SK-N-SH (cell line): Measurements from ENCODE around the gene ELN. TPM values are rescaled to one million over a fixed set of nuclear protein-coding genes. Genes with fewer than 3 reads are reported as not detected.

Experiments used
- CTCF ChIA-PET: fragments of 300-600, 350-600 bp; formaldehyde crosslinking; extraction: SDS; loops from one replicate; lab custom pipeline; 2021; lab: Yijun Ruan, JAX
- POLR2A ChIA-PET: fragments of 350-600 bp; sonication (Branson Sonifier 250); formaldehyde crosslinking; extraction: SDS; loops from one replicate; lab custom pipeline; 2020; ENCODE audit warnings: antibody characterized with exemption, inconsistent platforms; lab: Yijun Ruan, JAX
- DNase-seq: peaks from one replicate; pipeline ENCODE4 v3.0.0; 2012
- H2AFZ ChIP-seq: fragments of 200-600 bp; sonication (generic); 2 replicates; pipeline ENCODE4 v1.8.1; 2016; ENCODE audit warnings: antibody characterized with exemption, mild to moderate bottlenecking, low read depth
- H3F3A ChIP-seq: fragments of 200-600 bp; sonication (generic); replicated peaks from 2 replicates; pipeline ENCODE3; 2016; ENCODE audit warnings: antibody characterized with exemption, mild to moderate bottlenecking; ENCODE audit not compliant: insufficient read depth
- H3K27ac ChIP-seq, 2 experiments: fragments of 200-500 bp in 1 of 2; fragments of 200-600 bp in 1 of 2; sonication (Bioruptor generic) in 1 of 2; sonication (generic), shearing (Covaris generic) in 1 of 2; 2 replicates each; pipeline versions ENCODE4 v1.5.1 to v1.6.1; 2014 to 2016; ENCODE audit warnings: low read depth in 2 of 2, inconsistent platforms in 1 of 2, low read length in 1 of 2, mild to moderate bottlenecking in 1 of 2, mixed read lengths in 1 of 2
- H3K27me3 ChIP-seq: fragments of 200-600 bp; sonication (generic), shearing (Covaris generic); 2 replicates; pipeline ENCODE4 v1.6.1; 2016; ENCODE audit warnings: mixed run types; ENCODE audit not compliant: insufficient read depth
- H3K36me3 ChIP-seq, 2 experiments: fragments of 200-500 bp in 1 of 2; fragments of 200-600 bp in 1 of 2; sonication (Bioruptor generic) in 1 of 2; sonication (generic) in 1 of 2; replicated peaks in 1 of 2; 2 replicates each; pipeline versions ENCODE3 to v1.5.1; 2014 to 2016; ENCODE audit warnings: low read length in 1 of 2, mild to moderate bottlenecking in 1 of 2; ENCODE audit not compliant: insufficient read depth in 2 of 2, control insufficient read depth in 1 of 2
- H3K4me1 ChIP-seq, 2 experiments: fragments of 200-500 bp in 1 of 2; fragments of 200-600 bp in 1 of 2; sonication (Bioruptor generic) in 1 of 2; sonication (generic), shearing (Covaris generic) in 1 of 2; 2 replicates each; pipeline versions ENCODE4 v1.5.1 to v1.6.1; 2014 to 2016; ENCODE audit warnings: low read depth in 1 of 2, low read length in 1 of 2, mixed run types in 1 of 2; ENCODE audit not compliant: insufficient read depth in 2 of 2, control insufficient read depth in 1 of 2
- H3K4me2 ChIP-seq: fragments of 200-600 bp; sonication (generic), shearing (Covaris generic); 2 replicates; pipeline ENCODE4 v1.6.1; 2017; ENCODE audit warnings: mixed run types
- H3K4me3 ChIP-seq, 2 experiments: fragments of 200-500 bp in 1 of 2; fragments of 200-600 bp in 1 of 2; sonication (Bioruptor generic) in 1 of 2; sonication (generic), shearing (Covaris generic) in 1 of 2; 2 replicates each; pipeline versions ENCODE4 v1.5.1 to v1.8.1; 2014 to 2016; ENCODE audit warnings: low read depth in 2 of 2, inconsistent platforms in 1 of 2, low read length in 1 of 2, mild to moderate bottlenecking in 1 of 2, mixed read lengths in 1 of 2, moderate library complexity in 1 of 2
- H3K79me2 ChIP-seq: fragments of 200-600 bp; sonication (generic); 2 replicates; pipeline ENCODE4 v1.8.1; 2017; ENCODE audit warnings: mild to moderate bottlenecking; ENCODE audit not compliant: insufficient read depth
- H3K9ac ChIP-seq: fragments of 200-600 bp; sonication (generic); 2 replicates; pipeline ENCODE4 v1.6.1; 2017; ENCODE audit warnings: mixed run types
- H3K9me2 ChIP-seq: fragments of 200-600 bp; sonication (generic); 2 replicates; pipeline ENCODE4 v1.6.1; 2017; ENCODE audit warnings: mixed run types
- H3K9me3 ChIP-seq: fragments of 200-600 bp; sonication (generic); 2 replicates; pipeline ENCODE4 v1.6.1; 2017; ENCODE audit warnings: mixed run types, mild to moderate bottlenecking, moderate library complexity
- H4K20me1 ChIP-seq: fragments of 200-600 bp; sonication (generic); 2 replicates; pipeline ENCODE4 v1.6.1; 2017; ENCODE audit warnings: mild to moderate bottlenecking, mixed run types; ENCODE audit not compliant: insufficient read depth
- CHD2 ChIP-seq: fragments of 150-350 bp; IDR thresholded peaks from 2 replicates; pipeline ENCODE4 v1.6.1; 2018; ENCODE audit warnings: low read length; ENCODE audit not compliant: partially characterized antibody
- CTCF ChIP-seq: fragments of 200-600 bp; sonication (generic); IDR thresholded peaks from 2 replicates; pipeline ENCODE4 v1.6.1; 2017; ENCODE audit warnings: antibody characterized with exemption, mild to moderate bottlenecking, moderate library complexity
- ELF1 ChIP-seq: IDR thresholded peaks from 2 replicates; pipeline ENCODE4 v1.4.0; 2012
- EP300 ChIP-seq, 2 experiments: IDR thresholded peaks; 2 replicates each; pipeline versions ENCODE4 v1.4.0 to v1.6.1; 2012; ENCODE audit warnings: borderline replicate concordance in 1 of 2, low read depth in 1 of 2, low read length in 1 of 2
- FOXJ3 ChIP-seq: sonication (generic); formaldehyde crosslinking; IDR thresholded peaks from 2 replicates; pipeline ENCODE4 v1.5.1; 2020; ENCODE audit warnings: mild to moderate bottlenecking, missing genetic modification reagents
- FOXM1 ChIP-seq: IDR thresholded peaks from 2 replicates; pipeline ENCODE4 v1.4.0; 2012; ENCODE audit warnings: low read depth, mild to moderate bottlenecking
- GABPA ChIP-seq: IDR thresholded peaks from 2 replicates; pipeline ENCODE4 v1.4.0; 2012; ENCODE audit warnings: low read depth, mild to moderate bottlenecking
- GATA2 ChIP-seq: sonication (generic); formaldehyde crosslinking; IDR thresholded peaks from 2 replicates; pipeline ENCODE4 v1.5.0; 2020; ENCODE audit warnings: mild to moderate bottlenecking, missing genetic modification reagents
- JUND ChIP-seq: IDR thresholded peaks from 2 replicates; pipeline ENCODE4 v1.4.0; 2012
- MAX ChIP-seq: IDR thresholded peaks from 2 replicates; pipeline ENCODE4 v1.4.0; 2012; ENCODE audit warnings: low read depth
- NRF1 ChIP-seq: IDR thresholded peaks from 2 replicates; pipeline ENCODE4 v1.6.1; 2012; ENCODE audit warnings: low read depth, mild to moderate bottlenecking, low read length
- PBX3 ChIP-seq: IDR thresholded peaks from 2 replicates; pipeline ENCODE4; 2012
- RAD21 ChIP-seq: IDR thresholded peaks from 2 replicates; pipeline ENCODE4 v1.6.1; 2012; ENCODE audit warnings: mild to moderate bottlenecking, low read length
- RFX5 ChIP-seq: IDR thresholded peaks from 2 replicates; pipeline ENCODE4 v1.6.1; 2012; ENCODE audit warnings: mild to moderate bottlenecking, improper control_type of control experiment, low read length
- SIN3A ChIP-seq: IDR thresholded peaks from 2 replicates; pipeline ENCODE4 v1.6.1; 2012; ENCODE audit warnings: low read depth, mild to moderate bottlenecking, low read length, moderate library complexity, borderline replicate concordance
- SMC3 ChIP-seq: IDR thresholded peaks from 2 replicates; pipeline ENCODE4 v1.6.1; 2012; ENCODE audit warnings: low read depth, low read length, improper control_type of control experiment
- TAF1 ChIP-seq: IDR thresholded peaks from 2 replicates; pipeline ENCODE4 v1.6.1; 2012; ENCODE audit warnings: low read depth, mild to moderate bottlenecking, low read length, moderate library complexity, borderline replicate concordance
- YY1 ChIP-seq: IDR thresholded peaks from 2 replicates; pipeline ENCODE4 v1.4.0; 2012; ENCODE audit warnings: low read depth, mild to moderate bottlenecking
- ZBTB33 ChIP-seq: IDR thresholded peaks from 2 replicates; pipeline ENCODE4 v1.4.0; 2012; ENCODE audit warnings: low read depth, borderline replicate concordance
- WGBS: methylation state at CpG from one replicate; pipeline ENCODE4 v1.1.6; 2017; ENCODE audit warnings: low lambda C conversion rate; 5-methylcytosine and 5-hydroxymethylcytosine counted together
- polyA plus RNA-seq, 3 experiments: library from polyadenylated mRNA; depleted of rRNA; stranded (reverse); fragments of >200 nt; gene quantifications; 2 replicates each; pipeline ENCODE4 v1.2.3, GENCODE V29; 2012

The ELN gene
- polyA plus RNA-seq, 1 of the 3 experiments (the other 2 are of a cell fraction) = 12.5 TPM

GRCh38 chr7:74051193-74051592 lies 23.2 kb downstream of the ELN start:
- no peak for TF ChIP-seq FOXJ3 (CRISPR knock-in tag)
- TF ChIP-seq GABPA = no peak
- no peak for TF ChIP-seq MAX
- TF ChIP-seq GATA2 = no peak
- TF ChIP-seq SMC3 = no peak
- no peak for TF ChIP-seq RFX5
- TF ChIP-seq PBX3 = no peak
- TF ChIP-seq TAF1 = no peak
- TF ChIP-seq ELF1 = no peak
- WGBS = 88% methylated on average over 10 of the region's 10 CpGs

GRCh38 chr7:74051629-74052410 lies 23.8 kb downstream of the ELN start:
- Histone ChIP-seq H3K79me2 (no peaks in the 10 kb centered on the region), H3K27ac (no peak overlapping the region), H3K4me2 (no peak overlapping the region), H3K9me2 (no peaks in the 10 kb centered on the region), H3F3A (no peaks in the 10 kb centered on the region), H2AFZ (no peak overlapping the region), H3K27me3 (no peaks in the 10 kb centered on the region), H4K20me1 (no peaks in the 10 kb centered on the region), H3K4me3 (no peak overlapping the region), H3K9ac (no peak overlapping the region), H3K36me3 (no peaks in the 10 kb centered on the region), H3K4me1 (no peaks in the 10 kb centered on the region), H3K9me3 (no peaks in the 10 kb centered on the region)
- WGBS = 77% methylated on average over 14 of the region's 16 CpGs
- peak; percentile 74 for DNase-seq
- POLR2A ChIA-PET = no interaction called here
- CTCF ChIA-PET = interaction anchor here (0.6 to 1.8 kb wide), 7 partner anchors 9 to 198 kb away, joined by 3 to 12 read pairs (median 3); no protein-coding TSS in a partner anchor
- TF ChIP-seq NRF1 (no peak), EP300 (IDR thresholded peaks at IDR 0.05; ENCODE audit: borderline replicate concordance in 1 of 2, low read depth in 1 of 2, low read length in 1 of 2) (no peak), ZBTB33 (no peak), FOXM1 (no peak), YY1 (no peak), JUND (no peak), FOXJ3 (CRISPR knock-in tag) (no peak), TAF1 (no peak), MAX (no peak), RAD21 (peak; percentile 61), SIN3A (no peak), CHD2 (no peak), CTCF (peak; percentile 57), GABPA (no peak), SMC3 (0 out of 2 replicates have a peak, but pooled peaks have one; percentile 27)

More at GRCh38 chr7:74051193-74051592, 23.2 kb downstream of the ELN start:
- Histone ChIP-seq H2AFZ (no peak overlapping the region), H3K4me2 (no peak overlapping the region), H3K79me2 (no peaks in the 10 kb centered on the region), H3F3A (no peaks in the 10 kb centered on the region), H3K27ac (no peak overlapping the region), H3K9ac (no peak overlapping the region), H3K9me3 (no peaks in the 10 kb centered on the region), H3K36me3 (no peaks in the 10 kb centered on the region), H3K4me3 (no peak overlapping the region), H3K4me1 (no peaks in the 10 kb centered on the region), H3K9me2 (no peaks in the 10 kb centered on the region), H3K27me3 (no peaks in the 10 kb centered on the region), H4K20me1 (no peaks in the 10 kb centered on the region)
- DNase-seq = no peak
- POLR2A ChIA-PET = no interaction called here
- CTCF ChIA-PET = interaction anchor here (0.9 to 1.8 kb wide), 2 partner anchors 14 to 23 kb away, joined by 3 to 5 read pairs; partner anchors contain the start of gene ELN
